ENCODE results near the gene NDST4. TPM values are rescaled to one million over a fixed set of nuclear protein-coding genes. Genes with fewer than 3 reads are reported as not detected.
A peak's percentile ranks its signal among the peaks of the same experiment; 100 is the strongest.

NDST4 gene
- total and polyA plus RNA-seq, 2 of the 4 experiments (the other 2 are of a cell fraction), result not detected

DNA sequence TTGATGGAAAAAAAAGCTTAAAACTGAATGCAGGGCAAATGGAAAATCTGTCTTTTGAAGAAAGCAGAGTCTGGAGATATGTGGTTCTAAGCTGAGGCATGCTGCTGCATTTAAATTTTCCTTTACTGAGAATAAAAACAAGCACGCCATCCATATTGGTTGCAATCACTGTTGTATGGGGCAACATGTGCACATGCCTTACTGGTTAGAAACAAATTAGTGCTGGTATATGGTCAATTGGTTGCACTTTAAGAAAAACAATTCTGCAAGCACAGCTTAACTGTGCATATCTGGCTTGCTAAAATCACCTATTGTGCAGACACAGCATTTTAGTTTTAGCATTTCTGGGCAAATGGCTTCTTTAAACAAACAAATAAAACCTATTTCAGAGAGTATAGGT, 239.1 kb downstream of the NDST4 start:
- in situ Hi-C loops (cut with MboI; ENCODE audit: low sequenced_read_pairs) (no loop called here), dilution Hi-C loops (cut with HindIII; ENCODE audit: low sequenced_read_pairs, unreplicated experiment) (no loop called here), intact Hi-C loops (cut with micrococcal nuclease) (no loop called here)
- DNase-seq (no peak), ATAC-seq (ENCODE audit: low read depth) (no peak)
- WGBS, 2 experiments (ENCODE audit: extremely low coverage in 2 of 2, insufficient read length in 1 of 2), result 83% methylated on average over 1 of the region's 1 CpG; no CpG with 5 or more reads in 1 of the 2 experiments
- Histone ChIP-seq H2BK15ac (ENCODE audit: low read depth, low read length) (no peak overlapping the region), H3K14ac (replicated peaks; ENCODE audit: low read depth, low read length) (no peak overlapping the region), H3K18ac (ENCODE audit: low read depth, low read length) (no peak overlapping the region), H3K79me1 (ENCODE audit: low read depth in 1 of 2, low read length in 2 of 2) (no peaks in the 10 kb centered on the region), H2BK120ac (ENCODE audit: low read depth, low read length) (no peak overlapping the region), H3K4me1 (ENCODE audit: control insufficient read depth, insufficient read depth, low read length) (no peaks in the 10 kb centered on the region), H2AK9ac (replicated peaks; ENCODE audit: low read depth, low read length, poor library complexity) (no peak overlapping the region), H3K4me3 (ENCODE audit: insufficient read depth, low read depth, low read length) (no peak overlapping the region), H3K56ac (ENCODE audit: extremely low read depth, insufficient read depth, low read length) (no peak overlapping the region), H4K91ac (ENCODE audit: insufficient read depth, low read depth, low read length) (no peak overlapping the region), H4K8ac (ENCODE audit: low read depth in 2 of 2, low read length in 2 of 2) (no peak overlapping the region), H2AFZ (replicated peaks; ENCODE audit: low read length, poor library complexity) (no peak overlapping the region), H3K27me3 (ENCODE audit: control insufficient read depth, insufficient read depth, low read length) (no peaks in the 10 kb centered on the region), H3K4ac (ENCODE audit: low read depth, low read length) (no peak overlapping the region), H3K27ac (ENCODE audit: insufficient read depth, low read length) (no peak overlapping the region), H3K23ac (ENCODE audit: low read depth, low read length) (no peak overlapping the region), H4K20me1 (ENCODE audit: insufficient read depth, low read length) (no peaks in the 10 kb centered on the region), H2AK5ac (ENCODE audit: low read depth, low read length) (no peak overlapping the region), H3K4me2 (ENCODE audit: low read depth, low read length) (no peak overlapping the region), H3K9me1 (ENCODE audit: insufficient read depth, low read length) (no peaks in the 10 kb centered on the region), H2BK20ac (ENCODE audit: low read depth, low read length) (no peak overlapping the region), H3K9me3 (ENCODE audit: control insufficient read depth, insufficient read depth, low read length) (no peaks in the 10 kb centered on the region), H2BK5ac (ENCODE audit: low read depth, low read length, poor library complexity, severe bottlenecking) (no peak overlapping the region), H3K9ac (ENCODE audit: low read depth, low read length) (no peak overlapping the region), H3K36me3 (ENCODE audit: control insufficient read depth, insufficient read depth, low read length) (no peaks in the 10 kb centered on the region), H4K5ac (ENCODE audit: low read depth, low read length) (no peak overlapping the region)
- CTCF ChIA-PET, result no interaction called here
- POLR2A ChIA-PET (ENCODE audit: unreplicated experiment), result no interaction called here
- no TSS peak for BruUV-seq (replicated peaks)
- TF ChIP-seq MAFK (IDR thresholded peaks at IDR 0.05; ENCODE audit: low read depth, low read length), result peak; percentile 42; the same call in 1 of the 2 replicates
- no peak for TF ChIP-seq CEBPB (IDR thresholded peaks at IDR 0.05; ENCODE audit: low read depth, low read length)
- no peak for TF ChIP-seq FOS (IDR thresholded peaks at IDR 0.05; ENCODE audit: low read depth, low read length)
- TF ChIP-seq, protein P1, sequence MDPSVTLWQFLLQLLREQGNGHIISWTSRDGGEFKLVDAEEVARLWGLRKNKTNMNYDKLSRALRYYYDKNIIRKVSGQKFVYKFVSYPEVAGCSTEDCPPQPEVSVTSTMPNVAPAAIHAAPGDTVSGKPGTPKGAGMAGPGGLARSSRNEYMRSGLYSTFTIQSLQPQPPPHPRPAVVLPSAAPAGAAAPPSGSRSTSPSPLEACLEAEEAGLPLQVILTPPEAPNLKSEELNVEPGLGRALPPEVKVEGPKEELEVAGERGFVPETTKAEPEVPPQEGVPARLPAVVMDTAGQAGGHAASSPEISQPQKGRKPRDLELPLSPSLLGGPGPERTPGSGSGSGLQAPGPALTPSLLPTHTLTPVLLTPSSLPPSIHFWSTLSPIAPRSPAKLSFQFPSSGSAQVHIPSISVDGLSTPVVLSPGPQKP (IDR thresholded peaks at IDR 0.05; ENCODE audit: borderline replicate concordance, low read depth, low read length), result no peak
- TF ChIP-seq, protein P2, sequence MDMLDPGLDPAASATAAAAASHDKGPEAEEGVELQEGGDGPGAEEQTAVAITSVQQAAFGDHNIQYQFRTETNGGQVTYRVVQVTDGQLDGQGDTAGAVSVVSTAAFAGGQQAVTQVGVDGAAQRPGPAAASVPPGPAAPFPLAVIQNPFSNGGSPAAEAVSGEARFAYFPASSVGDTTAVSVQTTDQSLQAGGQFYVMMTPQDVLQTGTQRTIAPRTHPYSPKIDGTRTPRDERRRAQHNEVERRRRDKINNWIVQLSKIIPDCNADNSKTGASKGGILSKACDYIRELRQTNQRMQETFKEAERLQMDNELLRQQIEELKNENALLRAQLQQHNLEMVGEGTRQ (IDR thresholded peaks at IDR 0.05; ENCODE audit: low read depth, low read length), result no peak
- no peak for TF ChIP-seq MXI1 (IDR thresholded peaks at IDR 0.05; ENCODE audit: borderline replicate concordance, low read depth, low read length)
